ENCODE data around the gene DHRS4L2. TPM values are rescaled to one million over a fixed set of nuclear protein-coding genes. Genes with fewer than 3 reads are reported as not detected.
"Not testable (repeated sequence)": the region's sequence is repeated elsewhere in the genome, so short reads cannot be mapped to it uniquely, and the experiment has no call there.

The DHRS4L2 gene
- total RNA-seq, 1 experiment from 2014 or later = 12.2 TPM

- not testable (repeated sequence) for H3K36me3 ChIP-seq (replicated peaks; ENCODE audit: control insufficient read depth, insufficient read depth, low read length); H3K27me3 ChIP-seq (ENCODE audit: control insufficient read depth, insufficient read depth, low read length); H3K4me3 ChIP-seq (ENCODE audit: insufficient read depth, low read depth, low read length); DNase-seq
These were observed 36.2 kb downstream of the DHRS4L2 start for GRCh38 chr14:24024939-24025418.

- H3K27me3 ChIP-seq (ENCODE audit: control insufficient read depth, insufficient read depth, low read length); H3K36me3 ChIP-seq (replicated peaks; ENCODE audit: control insufficient read depth, insufficient read depth, low read length); DNase-seq; H3K4me3 ChIP-seq (ENCODE audit: insufficient read depth, low read depth, low read length): not testable (repeated sequence)
These were observed 41.0 kb downstream of the DHRS4L2 start for GRCh38 chr14:24029687-24030086.

GRCh38 chr14:24031331-24031730, 42.6 kb downstream of the DHRS4L2 start:
- not testable (repeated sequence) for H3K36me3 ChIP-seq (replicated peaks; ENCODE audit: control insufficient read depth, insufficient read depth, low read length); H3K27me3 ChIP-seq (ENCODE audit: control insufficient read depth, insufficient read depth, low read length); H3K4me3 ChIP-seq (ENCODE audit: insufficient read depth, low read depth, low read length); DNase-seq

GRCh38 chr14:24032727-24033418, 44.1 kb downstream of the DHRS4L2 start:
- Histone ChIP-seq H3K27me3 (ENCODE audit: control insufficient read depth, insufficient read depth, low read length) (no peaks in the 10 kb centered on the region), H3K36me3 (replicated peaks; ENCODE audit: control insufficient read depth, insufficient read depth, low read length) (no peaks in the 10 kb centered on the region), H3K4me3 (ENCODE audit: insufficient read depth, low read depth, low read length) (no peak overlapping the region)
- no peak for DNase-seq

GRCh38 chr14:24035769-24036168, 47.0 kb downstream of the DHRS4L2 start:
- DNase-seq; H3K27me3 ChIP-seq (ENCODE audit: control insufficient read depth, insufficient read depth, low read length); H3K36me3 ChIP-seq (replicated peaks; ENCODE audit: control insufficient read depth, insufficient read depth, low read length): not testable (repeated sequence)
- peak overlapping the region; percentile 62 for H3K4me3 ChIP-seq (ENCODE audit: insufficient read depth, low read depth, low read length)

GRCh38 chr14:24036169-24036962, 47.6 kb downstream of the DHRS4L2 start:
- Histone ChIP-seq H3K4me3 (ENCODE audit: insufficient read depth, low read depth, low read length) (peak overlapping the region; percentile 62), H3K27me3 (ENCODE audit: control insufficient read depth, insufficient read depth, low read length) (no peaks in the 10 kb centered on the region), H3K36me3 (replicated peaks; ENCODE audit: control insufficient read depth, insufficient read depth, low read length) (no peaks in the 10 kb centered on the region)
- peak; percentile 86 for DNase-seq

- H3K4me3 ChIP-seq (ENCODE audit: insufficient read depth, low read depth, low read length); H3K27me3 ChIP-seq (ENCODE audit: control insufficient read depth, insufficient read depth, low read length); H3K36me3 ChIP-seq (replicated peaks; ENCODE audit: control insufficient read depth, insufficient read depth, low read length); DNase-seq: not testable (repeated sequence)
These were observed 48.4 kb downstream of the DHRS4L2 start for GRCh38 chr14:24036963-24037657.

- Histone ChIP-seq H3K36me3 (replicated peaks; ENCODE audit: control insufficient read depth, insufficient read depth, low read length) (no peaks in the 10 kb centered on the region), H3K27me3 (ENCODE audit: control insufficient read depth, insufficient read depth, low read length) (no peaks in the 10 kb centered on the region; the same call in 1 of the 2 replicates), H3K4me3 (ENCODE audit: insufficient read depth, low read depth, low read length) (no peak overlapping the region)
- no peak for DNase-seq
These were observed 48.9 kb downstream of the DHRS4L2 start for GRCh38 chr14:24037658-24038037.

GRCh38 chr14:24038686-24039085, 50.0 kb downstream of the DHRS4L2 start:
- no peaks in the 10 kb centered on the region for H3K36me3 ChIP-seq (replicated peaks; ENCODE audit: control insufficient read depth, insufficient read depth, low read length)
- DNase-seq = no peak
- H3K27me3 ChIP-seq (ENCODE audit: control insufficient read depth, insufficient read depth, low read length) = no peaks in the 10 kb centered on the region; the same call in 1 of the 2 replicates
- H3K4me3 ChIP-seq (ENCODE audit: insufficient read depth, low read depth, low read length) = no peak overlapping the region

GRCh38 chr14:24040692-24041091, 52.0 kb downstream of the DHRS4L2 start:
- DNase-seq = no peak
- no peaks in the 10 kb centered on the region; the same call in 1 of the 2 replicates for H3K27me3 ChIP-seq (ENCODE audit: control insufficient read depth, insufficient read depth, low read length)
- H3K4me3 ChIP-seq (ENCODE audit: insufficient read depth, low read depth, low read length) = no peak overlapping the region
- H3K36me3 ChIP-seq (replicated peaks; ENCODE audit: control insufficient read depth, insufficient read depth, low read length) = no peaks in the 10 kb centered on the region

GRCh38 chr14:24042746-24043145, 54.0 kb downstream of the DHRS4L2 start:
- no peak overlapping the region for H3K4me3 ChIP-seq (ENCODE audit: insufficient read depth, low read depth, low read length)
- H3K36me3 ChIP-seq (replicated peaks; ENCODE audit: control insufficient read depth, insufficient read depth, low read length) = no peaks in the 10 kb centered on the region
- DNase-seq = no peak
- no peaks in the 10 kb centered on the region; the same call in 1 of the 2 replicates for H3K27me3 ChIP-seq (ENCODE audit: control insufficient read depth, insufficient read depth, low read length)

GRCh38 chr14:24049002-24049401, 60.3 kb downstream of the DHRS4L2 start:
- H3K27me3 ChIP-seq (ENCODE audit: control insufficient read depth, insufficient read depth, low read length); DNase-seq; H3K36me3 ChIP-seq (replicated peaks; ENCODE audit: control insufficient read depth, insufficient read depth, low read length); H3K4me3 ChIP-seq (ENCODE audit: insufficient read depth, low read depth, low read length): not testable (repeated sequence)

GRCh38 chr14:24050753-24051152, 62.0 kb downstream of the DHRS4L2 start:
- H3K4me3 ChIP-seq (ENCODE audit: insufficient read depth, low read depth, low read length); H3K36me3 ChIP-seq (replicated peaks; ENCODE audit: control insufficient read depth, insufficient read depth, low read length); H3K27me3 ChIP-seq (ENCODE audit: control insufficient read depth, insufficient read depth, low read length): not testable (repeated sequence)
- DNase-seq = peak; percentile 19

- Histone ChIP-seq H3K36me3 (replicated peaks; ENCODE audit: control insufficient read depth, insufficient read depth, low read length) (no peaks in the 10 kb centered on the region; the same call in 1 of the 2 replicates), H3K27me3 (ENCODE audit: control insufficient read depth, insufficient read depth, low read length) (peaks cover 3% of the 10 kb centered on the region; the same call in 1 of the 2 replicates), H3K4me3 (ENCODE audit: insufficient read depth, low read depth, low read length) (peak overlapping the region; percentile 84)
- peak; percentile 75 for DNase-seq
These were observed 62.6 kb downstream of the DHRS4L2 start for GRCh38 chr14:24051176-24051788.
